ENCODE results near the gene INTS11.

The INTS11 gene

GRCh38 chr1:1262758-1263157 is 61.7 kb downstream of the INTS11 start:
- DNase-seq (ENCODE audit: low read depth in 3 of 3) = no peak

GRCh38 chr1:1262071-1262470 is 62.4 kb downstream of the INTS11 start:
- DNase-seq (ENCODE audit: low read depth in 3 of 3) = no peak

All from stimulated activated CD4-positive, alpha-beta T cell treated with anti-CD3 and anti-CD28 coated beads, TNF-alpha, amount 100 ng/mL, for 24 hours (primary cell).